Measurements from ENCODE around the gene CLPTM1L.

DNA sequence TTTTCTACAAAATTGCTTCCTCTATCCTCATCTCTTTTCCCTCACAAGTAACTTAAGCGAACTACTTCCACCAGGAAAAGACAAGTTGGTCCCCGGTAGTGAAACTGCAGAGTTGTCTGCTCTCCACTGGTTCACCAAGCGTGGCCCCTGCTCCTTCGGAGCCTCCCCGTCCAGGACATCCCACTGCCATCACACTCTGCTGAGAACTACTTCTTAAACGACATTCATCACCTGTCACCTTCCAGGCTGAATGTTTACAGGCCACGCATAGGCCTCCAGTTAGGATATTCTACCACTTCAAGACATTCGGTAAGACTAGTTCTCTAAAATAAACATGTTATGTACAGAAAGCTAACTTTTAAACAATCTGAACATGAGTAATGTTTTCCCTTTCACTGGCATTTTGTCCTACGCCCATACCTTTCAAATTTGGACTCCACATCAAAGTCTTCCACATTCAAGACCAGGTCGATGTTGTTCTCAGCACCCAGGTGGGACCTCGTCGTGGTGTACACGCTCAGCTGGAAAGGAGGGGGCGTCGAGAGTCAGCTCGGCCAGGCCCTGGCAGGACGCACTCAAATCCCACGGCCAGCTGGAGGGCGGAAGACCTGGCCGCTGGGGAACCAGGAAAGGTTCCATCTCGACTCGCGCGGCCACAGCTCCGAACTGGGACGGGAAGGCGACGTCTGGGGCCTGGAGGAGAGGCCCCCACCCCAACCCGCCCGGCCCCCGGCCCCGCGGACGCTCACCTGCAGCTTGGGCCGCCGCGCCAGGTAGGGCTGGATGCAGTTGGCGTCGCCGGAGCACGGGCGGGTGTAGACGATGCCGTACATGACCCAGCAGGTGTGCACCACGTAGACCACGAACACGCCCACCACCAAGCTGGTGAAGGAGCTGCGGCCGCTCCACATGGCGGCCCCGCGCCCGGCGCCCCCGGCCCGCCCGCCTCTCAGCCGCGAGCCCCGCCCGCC is 683 bp downstream of the CLPTM1L start:
- TF ChIP-seq, protein P1, sequence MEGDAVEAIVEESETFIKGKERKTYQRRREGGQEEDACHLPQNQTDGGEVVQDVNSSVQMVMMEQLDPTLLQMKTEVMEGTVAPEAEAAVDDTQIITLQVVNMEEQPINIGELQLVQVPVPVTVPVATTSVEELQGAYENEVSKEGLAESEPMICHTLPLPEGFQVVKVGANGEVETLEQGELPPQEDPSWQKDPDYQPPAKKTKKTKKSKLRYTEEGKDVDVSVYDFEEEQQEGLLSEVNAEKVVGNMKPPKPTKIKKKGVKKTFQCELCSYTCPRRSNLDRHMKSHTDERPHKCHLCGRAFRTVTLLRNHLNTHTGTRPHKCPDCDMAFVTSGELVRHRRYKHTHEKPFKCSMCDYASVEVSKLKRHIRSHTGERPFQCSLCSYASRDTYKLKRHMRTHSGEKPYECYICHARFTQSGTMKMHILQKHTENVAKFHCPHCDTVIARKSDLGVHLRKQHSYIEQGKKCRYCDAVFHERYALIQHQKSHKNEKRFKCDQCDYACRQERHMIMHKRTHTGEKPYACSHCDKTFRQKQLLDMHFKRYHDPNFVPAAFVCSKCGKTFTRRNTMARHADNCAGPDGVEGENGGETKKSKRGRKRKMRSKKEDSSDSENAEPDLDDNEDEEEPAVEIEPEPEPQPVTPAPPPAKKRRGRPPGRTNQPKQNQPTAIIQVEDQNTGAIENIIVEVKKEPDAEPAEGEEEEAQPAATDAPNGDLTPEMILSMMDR (conservative IDR thresholded peaks at IDR 0.05; ENCODE audit: low read length) = no peak
- no peak for TF ChIP-seq EZH2phosphoT487 (IDR thresholded peaks at IDR 0.05; ENCODE audit: borderline replicate concordance, low read depth, low read length)
